Tibial artery (tissue), 4 donors: ENCODE measurements around the gene EPHB2.
A peak's percentile ranks its signal among the peaks of the same experiment; 100 is the strongest.

ENCODE experiments used
- DNase-seq, 2 donors: peaks; one replicate each; pipeline ENCODE4 v3.0.0-alpha.2; 2019
- H3K27ac ChIP-seq, 2 donors: fragments of 200-600 bp; sonication (generic) in 1 of 2; 1 replicate in 1 of 2; 2 replicates in 1 of 2; pipeline ENCODE4 v1.5.1; 2018 to 2019; ENCODE audit warnings: mild to moderate bottlenecking in 1 of 2
- H3K27me3 ChIP-seq, 2 donors: fragments of 200-600 bp; sonication (generic) in 1 of 2; one replicate each; pipeline versions ENCODE4 v1.5.1 to v1.6.0; 2016 to 2019
- H3K36me3 ChIP-seq, 3 donors: fragments of 200-600 bp; sonication (generic) in 2 of 3; one replicate each; pipeline ENCODE4 v1.5.1; 2016 to 2019; ENCODE audit warnings: mild to moderate bottlenecking in 2 of 3
- H3K4me1 ChIP-seq, 4 donors: fragments of 200-600 bp; sonication (generic) in 2 of 4; 1 replicate in 3 of 4; 2 replicates in 1 of 4; pipeline ENCODE4 v1.5.1; 2016 to 2019
- H3K4me3 ChIP-seq, 2 donors: fragments of 200-600 bp; sonication (generic) in 1 of 2; 1 replicate in 1 of 2; 2 replicates in 1 of 2; pipeline ENCODE4 v1.5.1; 2018 to 2019; ENCODE audit warnings: mild to moderate bottlenecking in 2 of 2
- H3K9me3 ChIP-seq, 3 donors: fragments of 200-600 bp; sonication (generic) in 1 of 3; one replicate each; pipeline ENCODE4 v1.5.1; 2016 to 2019
- intact Hi-C: fragments of 100-400 bp; cut with DNase I; formaldehyde crosslinking; loops from one replicate; pipeline ENCODE4 v1.15.0; 2023; ENCODE audit warnings: low total_unique reads
- TF ChIP-seq, protein P1 (sequence below), 2 experiments: fragments of 200-600 bp in 1 of 2; fragments of 450-650 bp in 1 of 2; IDR thresholded peaks; one replicate each; pipeline ENCODE4 v1.5.1; 2017 to 2019; ENCODE audit warnings: antibody characterized with exemption in 2 of 2, mild to moderate bottlenecking in 1 of 2, moderate library complexity in 1 of 2

The EPHB2 gene

GRCh38 chr1:22696610-22697009 lies 14.0 kb upstream of the EPHB2 start:
- no peak for DNase-seq
- no peak overlapping the region for H3K4me3 ChIP-seq
- no peaks in the 10 kb centered on the region for H3K9me3 ChIP-seq
- H3K27ac ChIP-seq: no peak overlapping the region
- H3K27me3 ChIP-seq: peaks cover 0 to 9% of the 10 kb centered on the region in 2 donors
- intact Hi-C loops: no loop called here
- TF ChIP-seq, protein P1, sequence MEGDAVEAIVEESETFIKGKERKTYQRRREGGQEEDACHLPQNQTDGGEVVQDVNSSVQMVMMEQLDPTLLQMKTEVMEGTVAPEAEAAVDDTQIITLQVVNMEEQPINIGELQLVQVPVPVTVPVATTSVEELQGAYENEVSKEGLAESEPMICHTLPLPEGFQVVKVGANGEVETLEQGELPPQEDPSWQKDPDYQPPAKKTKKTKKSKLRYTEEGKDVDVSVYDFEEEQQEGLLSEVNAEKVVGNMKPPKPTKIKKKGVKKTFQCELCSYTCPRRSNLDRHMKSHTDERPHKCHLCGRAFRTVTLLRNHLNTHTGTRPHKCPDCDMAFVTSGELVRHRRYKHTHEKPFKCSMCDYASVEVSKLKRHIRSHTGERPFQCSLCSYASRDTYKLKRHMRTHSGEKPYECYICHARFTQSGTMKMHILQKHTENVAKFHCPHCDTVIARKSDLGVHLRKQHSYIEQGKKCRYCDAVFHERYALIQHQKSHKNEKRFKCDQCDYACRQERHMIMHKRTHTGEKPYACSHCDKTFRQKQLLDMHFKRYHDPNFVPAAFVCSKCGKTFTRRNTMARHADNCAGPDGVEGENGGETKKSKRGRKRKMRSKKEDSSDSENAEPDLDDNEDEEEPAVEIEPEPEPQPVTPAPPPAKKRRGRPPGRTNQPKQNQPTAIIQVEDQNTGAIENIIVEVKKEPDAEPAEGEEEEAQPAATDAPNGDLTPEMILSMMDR (IDR thresholded peaks at IDR 0.05): no peak
- no peaks in the 10 kb centered on the region for H3K36me3 ChIP-seq
- H3K4me1 ChIP-seq: no peaks in the 10 kb centered on the region

DNA sequence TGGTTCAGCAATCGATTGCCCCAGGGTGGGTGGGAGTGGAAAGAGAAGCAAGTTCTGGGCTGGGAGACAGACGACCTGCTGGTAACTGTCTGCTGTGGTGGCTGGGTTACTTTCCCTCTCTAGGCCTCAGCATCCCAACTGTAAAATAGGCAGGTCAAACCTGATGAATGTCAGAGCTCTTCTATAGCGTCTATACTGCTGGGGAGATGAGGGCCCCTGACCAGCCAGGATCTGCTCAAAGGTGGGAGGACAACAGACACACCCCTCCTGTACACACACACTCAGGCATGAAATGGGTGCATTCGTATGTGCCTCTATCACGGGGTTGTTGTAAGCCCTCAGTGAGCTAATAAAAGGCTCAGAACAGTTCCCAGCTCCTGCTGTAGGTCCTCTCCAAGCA lies 12.7 kb upstream of the EPHB2 start:
- Histone ChIP-seq H3K9me3 (no peaks in the 10 kb centered on the region), H3K4me1 (no peaks in the 10 kb centered on the region), H3K36me3 (no peaks in the 10 kb centered on the region), H3K4me3 (no peak overlapping the region), H3K27me3 (peaks cover 0 to 9% of the 10 kb centered on the region in 2 donors), H3K27ac (no peak overlapping the region)
- TF ChIP-seq, protein P1 (IDR thresholded peaks at IDR 0.05): no peak
- no peak for DNase-seq
- intact Hi-C loops: no loop called here

DNA sequence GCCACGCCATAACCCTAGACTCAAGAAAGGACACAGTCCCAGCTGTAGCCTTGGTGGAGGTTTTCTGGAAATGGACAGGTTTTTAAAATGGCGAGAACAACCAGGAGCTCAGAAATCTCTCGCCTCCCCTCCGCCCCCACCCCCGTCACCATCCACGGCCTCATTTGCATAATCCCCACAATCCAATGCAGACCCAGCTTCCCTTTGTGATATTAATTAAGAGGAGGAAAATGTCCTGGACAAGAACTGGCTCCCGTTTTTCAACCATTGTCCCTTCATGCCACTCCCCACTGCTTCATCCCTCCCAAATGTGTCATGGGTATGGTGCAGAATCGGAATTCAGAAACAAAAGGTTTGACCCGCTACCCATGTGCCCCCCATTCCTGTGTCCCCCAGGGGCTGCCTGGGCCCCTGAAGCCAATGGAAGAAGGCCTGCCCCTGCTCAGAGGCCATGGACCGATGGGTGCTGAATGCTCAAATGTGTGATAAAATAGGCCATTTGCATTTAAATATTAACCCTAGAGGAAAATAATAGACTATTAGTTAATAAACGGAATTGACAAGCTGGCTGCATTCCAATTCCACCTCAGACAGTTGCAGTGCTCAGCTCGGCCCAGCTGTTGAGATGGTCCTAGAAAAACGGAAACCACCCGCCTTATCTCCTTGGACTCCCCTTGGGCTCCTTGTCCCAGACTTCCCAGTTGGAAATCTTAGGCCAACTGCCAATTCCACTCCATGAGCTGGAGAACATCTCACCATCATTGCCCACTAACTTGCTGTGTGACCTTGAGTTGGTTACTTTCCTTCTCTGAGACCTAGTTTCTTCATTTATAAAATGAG lies 10.7 kb upstream of the EPHB2 start:
- no peaks in the 10 kb centered on the region for H3K36me3 ChIP-seq
- no peak for DNase-seq
- intact Hi-C loops: loop anchor here (10.0 kb wide), 1 partner anchor 185 kb away; no protein-coding TSS in a partner anchor
- no peaks in the 10 kb centered on the region for H3K4me1 ChIP-seq
- H3K4me3 ChIP-seq: no peak overlapping the region
- TF ChIP-seq, protein P1 (IDR thresholded peaks at IDR 0.05): no peak
- H3K9me3 ChIP-seq: no peaks in the 10 kb centered on the region
- H3K27me3 ChIP-seq: peaks cover 0 to 3% of the 10 kb centered on the region in 2 donors
- no peak overlapping the region for H3K27ac ChIP-seq

- intact Hi-C loops: loop anchor here (10.0 kb wide), 1 partner anchor 182 kb away; no protein-coding TSS in a partner anchor
- Histone ChIP-seq H3K27ac (no peak overlapping the region), H3K4me3 (no peak overlapping the region), H3K36me3 (no peaks in the 10 kb centered on the region), H3K9me3 (no peaks in the 10 kb centered on the region), H3K4me1 (no peaks in the 10 kb centered on the region), H3K27me3 (no peaks in the 10 kb centered on the region)
- TF ChIP-seq, protein P1 (IDR thresholded peaks at IDR 0.05): no peak
- no peak for DNase-seq
Observed at GRCh38 chr1:22702296-22703085, 8.1 kb upstream of the EPHB2 start.

DNA sequence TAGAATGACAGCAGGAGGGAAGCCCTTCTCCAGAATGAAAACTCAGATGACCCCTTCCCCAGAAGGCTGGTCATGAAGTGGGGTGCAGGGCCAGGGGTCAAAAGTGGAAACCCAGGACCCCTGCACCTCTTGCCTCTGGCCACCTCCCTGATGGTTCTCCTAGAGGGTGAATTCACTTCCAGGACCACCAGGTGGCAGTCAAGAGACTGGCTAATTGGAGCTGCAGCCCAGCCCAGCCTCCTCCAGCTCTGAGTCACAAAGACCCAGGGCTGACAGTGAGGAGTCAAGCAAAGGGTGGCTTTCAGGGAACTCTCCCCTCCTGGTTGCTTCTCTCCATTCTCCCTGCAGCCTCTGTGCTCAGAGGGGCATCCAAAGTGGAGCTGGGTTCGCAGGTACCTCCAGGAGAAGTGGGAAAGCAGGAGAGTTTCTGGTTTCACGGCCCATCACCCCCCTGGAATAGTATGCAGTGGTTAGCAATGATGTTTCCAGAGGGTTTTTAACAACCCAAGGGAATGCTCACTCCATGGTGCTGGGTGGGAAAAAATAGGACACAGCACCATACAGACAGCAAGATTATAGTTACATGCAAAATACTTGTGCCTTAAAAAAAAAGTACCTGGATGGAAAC lies 6.1 kb upstream of the EPHB2 start:
- Histone ChIP-seq H3K27ac (no peak overlapping the region), H3K9me3 (no peaks in the 10 kb centered on the region), H3K27me3 (peaks cover 0 to 8% of the 10 kb centered on the region in 2 donors), H3K36me3 (no peaks in the 10 kb centered on the region), H3K4me1 (peaks cover 0 to 3% (median under 1%) of the 10 kb centered on the region in 4 donors), H3K4me3 (no peak overlapping the region)
- TF ChIP-seq, protein P1 (IDR thresholded peaks at IDR 0.05): peak; percentile 91 to 93
- intact Hi-C loops: loop anchor here (10.0 kb wide), 1 partner anchor 180 kb away; no protein-coding TSS in a partner anchor
- DNase-seq: peak; percentile 86 to 92
